HepG2 (cell line): Measurements from ENCODE around the gene SNX27. TPM values are rescaled to one million over a fixed set of nuclear protein-coding genes. Genes with fewer than 3 reads are reported as not detected.

Source experiments
- CEBPZ ChIP-seq: IDR thresholded peaks from 2 replicates; pipeline ENCODE4 v1.6.1; 2012; ENCODE audit warnings: low read length, improper control_type of control experiment
- FOXP4 ChIP-seq: sonication (generic); formaldehyde crosslinking; IDR thresholded peaks from 2 replicates; pipeline ENCODE4 v1.4.0; 2020; ENCODE audit warnings: missing genetic modification reagents
- GLI4 ChIP-seq: sonication (generic); formaldehyde crosslinking; IDR thresholded peaks from 2 replicates; pipeline ENCODE4 v1.5.1; 2020; ENCODE audit warnings: missing genetic modification reagents, mild to moderate bottlenecking, moderate library complexity, borderline replicate concordance
- HBP1 ChIP-seq: IDR thresholded peaks from 2 replicates; pipeline ENCODE4 v1.6.1; 2016; ENCODE audit warnings: low read depth, control low read depth
- KMT2B ChIP-seq: IDR thresholded peaks from 2 replicates; pipeline ENCODE4 v1.6.1; 2016; ENCODE audit warnings: missing genetic modification reagents, missing compliant biosample characterization
- RAD51 ChIP-seq: fragments of 450-650 bp; IDR thresholded peaks from 2 replicates; pipeline ENCODE4 v1.6.1; 2016; ENCODE audit warnings: borderline replicate concordance
- REL ChIP-seq: sonication (generic); formaldehyde crosslinking; conservative IDR thresholded peaks from 2 replicates; pipeline ENCODE4 v1.8.0; 2022; ENCODE audit warnings: mild to moderate bottlenecking, missing genetic modification reagents, moderate library complexity
- SSRP1 ChIP-seq: IDR thresholded peaks from 2 replicates; pipeline ENCODE4 v1.6.1; 2016; ENCODE audit warnings: control low read depth
- ZBTB2 ChIP-seq: sonication (generic); formaldehyde crosslinking; IDR thresholded peaks from 2 replicates; pipeline ENCODE4 v1.8.0; 2022; ENCODE audit warnings: low read depth, missing genetic modification reagents
- ZFP91 ChIP-seq: sonication (generic); formaldehyde crosslinking; IDR thresholded peaks from 2 replicates; pipeline ENCODE4 v1.9.0; 2022; ENCODE audit warnings: missing genetic modification reagents, mild to moderate bottlenecking, borderline replicate concordance
- ZNF253 ChIP-seq: sonication (generic); formaldehyde crosslinking; IDR thresholded peaks from 2 replicates; pipeline ENCODE4 v1.8.0; 2022; ENCODE audit warnings: mild to moderate bottlenecking, missing genetic modification reagents, borderline replicate concordance
- ZNF263 ChIP-seq: sonication (generic); formaldehyde crosslinking; IDR thresholded peaks from 2 replicates; pipeline ENCODE4 v1.4.0; 2020; ENCODE audit warnings: missing genetic modification reagents
- ZNF550 ChIP-seq: sonication (generic); formaldehyde crosslinking; IDR thresholded peaks from 2 replicates; pipeline ENCODE4 v1.4.0; 2020; ENCODE audit warnings: mild to moderate bottlenecking, missing genetic modification reagents, borderline replicate concordance
- ZNF607 ChIP-seq: sonication (generic); formaldehyde crosslinking; IDR thresholded peaks from 2 replicates; pipeline ENCODE4 v1.5.1; 2020; ENCODE audit warnings: missing genetic modification reagents, mild to moderate bottlenecking, borderline replicate concordance
- ZNF703 ChIP-seq: sonication (generic); formaldehyde crosslinking; IDR thresholded peaks from 2 replicates; pipeline ENCODE4 v1.5.1; 2020; ENCODE audit warnings: missing genetic modification reagents, mild to moderate bottlenecking, moderate library complexity, borderline replicate concordance
- ZNF749 ChIP-seq: sonication (generic); formaldehyde crosslinking; IDR thresholded peaks from 2 replicates; pipeline ENCODE4 v1.8.0; 2022; ENCODE audit warnings: mild to moderate bottlenecking, missing genetic modification reagents, moderate library complexity, borderline replicate concordance
- ZNF782 ChIP-seq: sonication (generic); formaldehyde crosslinking; IDR thresholded peaks from 2 replicates; pipeline ENCODE4 v1.4.0; 2020; ENCODE audit warnings: missing genetic modification reagents, mild to moderate bottlenecking, borderline replicate concordance
- ZSCAN20 ChIP-seq: sonication (generic); formaldehyde crosslinking; IDR thresholded peaks from 2 replicates; pipeline ENCODE4 v1.4.0; 2020; ENCODE audit warnings: missing genetic modification reagents, mild to moderate bottlenecking, borderline replicate concordance
- polyA plus RNA-seq, 8 experiments: library from polyadenylated mRNA; depleted of rRNA in 3 of 8; stranded (reverse) in 7 of 8; unstranded in 1 of 8; fragments of >200 nt; fragmentation: Illumina TruSeq in 4 of 8; extraction: Trizol in 4 of 8; gene quantifications; 2 replicates each; pipeline versions ENCODE4 v1.2.1 to v1.2.3, GENCODE V29; 2011 to 2016; ENCODE audit warnings: low read depth in 4 of 8, missing spikeins in 1 of 8, mixed read lengths in 1 of 8; ENCODE audit not compliant: insufficient read depth in 1 of 8
- total RNA-seq, 5 experiments: library from RNA; depleted of rRNA; stranded (reverse); fragments of >200 nt; fragmentation: Illumina TruSeq; extraction: Trizol; gene quantifications; 2 replicates each; pipeline ENCODE4 v1.2.3, GENCODE V29; 2016; ENCODE audit warnings: low read depth in 1 of 5

SNX27 gene
- total and polyA plus RNA-seq, 2 of the 13 experiments (the other 11 are each of a cell fraction or from before 2014, with no cell fraction given) = 14.4 to 17.8 TPM

DNA sequence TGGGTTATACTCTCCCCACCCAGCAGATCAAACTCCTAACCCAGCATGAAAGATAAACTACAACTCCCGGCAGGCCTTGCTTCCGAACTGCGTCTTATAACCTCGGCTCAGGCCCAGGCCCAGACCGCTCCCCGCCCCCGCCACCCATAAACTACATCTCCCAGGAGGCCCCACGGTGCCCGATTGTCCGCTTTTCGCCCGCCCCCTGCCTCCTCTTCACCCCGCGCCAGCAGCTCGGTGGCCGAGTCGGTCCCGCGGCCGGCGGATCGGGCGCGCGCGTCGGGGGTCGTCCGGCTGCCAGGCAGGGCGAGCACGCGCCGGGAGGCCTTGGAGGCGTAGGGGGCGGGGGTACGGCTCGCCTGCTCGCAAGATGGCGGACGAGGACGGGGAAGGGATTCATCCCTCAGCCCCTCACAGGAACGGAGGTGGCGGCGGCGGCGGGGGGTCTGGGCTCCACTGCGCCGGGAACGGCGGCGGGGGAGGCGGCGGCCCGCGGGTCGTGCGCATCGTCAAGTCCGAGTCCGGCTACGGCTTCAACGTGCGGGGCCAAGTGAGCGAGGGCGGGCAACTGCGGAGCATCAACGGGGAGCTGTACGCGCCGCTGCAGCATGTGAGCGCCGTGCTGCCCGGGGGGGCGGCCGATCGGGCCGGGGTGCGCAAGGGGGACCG is at the start of gene SNX27 (continued):
- TF ChIP-seq ZBTB2 (CRISPR knock-in tag) (peak; percentile 82; the same call in 1 of the 2 replicates), RAD51 (no peak), ZSCAN20 (CRISPR knock-in tag) (no peak), ZNF703 (no peak), CEBPZ (no peak), ZNF253 (CRISPR knock-in tag) (no peak), ZNF607 (CRISPR knock-in tag) (0 out of 2 replicates have a peak, but pooled peaks have one; percentile 28), FOXP4 (CRISPR knock-in tag) (no peak), ZFP91 (peak; percentile 86), HBP1 (CRISPR knock-in tag) (peak; percentile 75; the same call in 1 of the 2 replicates), ZNF749 (peak; percentile 77; the same call in 1 of the 2 replicates), KMT2B (no peak), ZNF550 (CRISPR knock-in tag) (0 out of 2 replicates have a peak, but pooled peaks have one; percentile 52), GLI4 (CRISPR knock-in tag) (peak; percentile 64), ZNF782 (CRISPR knock-in tag) (peak; percentile 66), SSRP1 (CRISPR knock-in tag) (no peak), REL (CRISPR knock-in tag) (peak; percentile 5; the same call in 1 of the 2 replicates), ZNF263 (CRISPR knock-in tag) (peak; percentile 70)
